H1 (cell line): Measurements from ENCODE around the gene SPIB. TPM values are rescaled to one million over a fixed set of nuclear protein-coding genes. Genes with fewer than 3 reads are reported as not detected.

Source experiments
- CTCF ChIA-PET: fragments of 300-600 bp; sonication (Branson Sonifier 250); formaldehyde crosslinking; loops from one replicate; lab custom pipeline; 2021; ENCODE audit not compliant: partially characterized antibody; lab: Charles Lee
- POLR2A ChIA-PET: fragments of 300-600 bp; sonication (Branson Sonifier 250); formaldehyde crosslinking; loops from one replicate; lab custom pipeline; 2021; ENCODE audit warnings: inconsistent platforms; ENCODE audit not compliant: partially characterized antibody; lab: Charles Lee
- DNase-seq, 2 experiments: peaks; one replicate each; pipeline versions ENCODE4 v3.0.0 to v3.0.0-alpha.2; 2010 to 2022; ENCODE audit warnings: low spot score in 2 of 2, low read depth in 1 of 2, mixed read lengths in 1 of 2
- FAIRE-seq: peaks from 2 replicates; lab custom pipeline; 2011; peaks lifted over from hg19 to GRCh38; lab: Jason Lieb, UNC
- H2AFZ ChIP-seq: 2 replicates; pipeline ENCODE4 v1.8.1; 2012; ENCODE audit warnings: low read length, inconsistent platforms
- H2AK5ac ChIP-seq: 2 replicates; pipeline ENCODE4 v1.6.1; 2013; ENCODE audit warnings: low read depth, low read length
- H2BK120ac ChIP-seq: replicated peaks from 2 replicates; pipeline ENCODE3; 2013; ENCODE audit warnings: low read depth, low read length, inconsistent platforms
- H2BK12ac ChIP-seq: 2 replicates; pipeline ENCODE4 v1.6.1; 2013; ENCODE audit warnings: low read depth, low read length
- H2BK15ac ChIP-seq: 2 replicates; pipeline ENCODE4 v1.6.1; 2013; ENCODE audit warnings: low read length
- H2BK20ac ChIP-seq: 2 replicates; pipeline ENCODE4 v1.6.1; 2013; ENCODE audit warnings: low read length
- H2BK5ac ChIP-seq: 2 replicates; pipeline ENCODE4 v1.6.1; 2013; ENCODE audit warnings: low read depth, low read length
- H3K14ac ChIP-seq: 2 replicates; pipeline ENCODE4 v1.6.1; 2013; ENCODE audit warnings: inconsistent platforms; ENCODE audit not compliant: insufficient read length
- H3K18ac ChIP-seq: 2 replicates; pipeline ENCODE4 v1.6.1; 2013; ENCODE audit warnings: low read length; ENCODE audit errors: extremely low read depth
- H3K23ac ChIP-seq: 2 replicates; pipeline ENCODE4 v1.6.1; 2013; ENCODE audit warnings: inconsistent platforms; ENCODE audit not compliant: insufficient read length
- H3K23me2 ChIP-seq: 2 replicates; pipeline ENCODE4 v1.6.1; 2013; ENCODE audit warnings: low read depth, low read length
- H3K27ac ChIP-seq: 2 replicates; pipeline ENCODE4 v1.6.1; 2011; ENCODE audit warnings: low read depth, low read length, inconsistent platforms
- H3K27me3 ChIP-seq, 4 experiments: replicated peaks in 1 of 4; 1 replicate in 1 of 4; 2 replicates in 3 of 4; pipeline versions ENCODE4 v1.6.1 to v1.8.1; 2011 to 2013; ENCODE audit warnings: low read length in 3 of 4, mild to moderate bottlenecking in 3 of 4, inconsistent platforms in 2 of 4, mixed read lengths in 2 of 4, moderate library complexity in 1 of 4; ENCODE audit not compliant: control insufficient read depth in 3 of 4, insufficient read depth in 3 of 4; ENCODE audit errors: extremely low read depth in 1 of 4
- H3K36me3 ChIP-seq, 4 experiments: 2 replicates each; pipeline versions ENCODE4 v1.6.1 to v1.8.1; 2011 to 2013; ENCODE audit warnings: mild to moderate bottlenecking in 4 of 4, low read length in 3 of 4, moderate library complexity in 2 of 4, control low read depth in 1 of 4, inconsistent platforms in 1 of 4; ENCODE audit not compliant: insufficient read depth in 4 of 4, control insufficient read depth in 2 of 4
- H3K4ac ChIP-seq: replicated peaks from 2 replicates; pipeline ENCODE3; 2013; ENCODE audit warnings: low read length, low read depth, mixed read lengths, inconsistent platforms; ENCODE audit not compliant: insufficient read length
- H3K4me1 ChIP-seq, 4 experiments: replicated peaks in 1 of 4; 1 replicate in 1 of 4; 2 replicates in 3 of 4; pipeline versions ENCODE4 v1.6.1 to v1.8.1; 2011 to 2013; ENCODE audit warnings: low read length in 3 of 4, inconsistent platforms in 2 of 4, mixed read lengths in 1 of 4; ENCODE audit not compliant: insufficient read depth in 4 of 4, control insufficient read depth in 3 of 4
- H3K4me2 ChIP-seq, 2 experiments: 2 replicates each; pipeline versions ENCODE4 v1.6.1 to v1.8.1; 2011 to 2013; ENCODE audit warnings: low read depth in 2 of 2, low read length in 2 of 2, control low read depth in 1 of 2, inconsistent platforms in 1 of 2, mild to moderate bottlenecking in 1 of 2; ENCODE audit not compliant: insufficient read depth in 1 of 2
- H3K4me3 ChIP-seq, 4 experiments: fragments of 200-600, 300-600 bp in 1 of 4; sonication (generic), shearing (Covaris generic), sonication (Bioruptor Twin) in 1 of 4; 2 replicates each; pipeline versions ENCODE4 v1.5.1 to v1.8.1; 2011 to 2016; ENCODE audit warnings: low read length in 4 of 4, low read depth in 3 of 4, control low read depth in 2 of 4, inconsistent platforms in 2 of 4, mild to moderate bottlenecking in 2 of 4, mixed read lengths in 1 of 4, moderate library complexity in 1 of 4; ENCODE audit not compliant: insufficient read depth in 2 of 4; ENCODE audit errors: extremely low read depth in 1 of 4
- H3K56ac ChIP-seq: replicated peaks from 2 replicates; pipeline ENCODE3; 2013; ENCODE audit warnings: low read depth, mild to moderate bottlenecking, mixed read lengths, low read length, inconsistent platforms; ENCODE audit not compliant: insufficient read length
- H3K79me1 ChIP-seq: 2 replicates; pipeline ENCODE4 v1.6.1; 2013; ENCODE audit warnings: low read depth, low read length, control low read depth
- H3K79me2 ChIP-seq, 2 experiments: 2 replicates each; pipeline versions ENCODE4 v1.6.1 to v1.8.1; 2012 to 2013; ENCODE audit warnings: low read length in 2 of 2, mild to moderate bottlenecking in 2 of 2, inconsistent platforms in 1 of 2; ENCODE audit not compliant: insufficient read depth in 2 of 2, control insufficient read depth in 1 of 2
- H3K9ac ChIP-seq, 4 experiments: replicated peaks in 1 of 4; 1 replicate in 1 of 4; 2 replicates in 3 of 4; pipeline versions ENCODE4 v1.6.1 to v1.8.1; 2011 to 2013; ENCODE audit warnings: low read depth in 3 of 4, low read length in 3 of 4, control low read depth in 2 of 4, mild to moderate bottlenecking in 2 of 4, moderate library complexity in 2 of 4, inconsistent platforms in 1 of 4; ENCODE audit errors: extremely low read depth in 1 of 4
- H3K9me3 ChIP-seq, 2 experiments: 2 replicates each; pipeline versions ENCODE4 v1.6.1 to v1.8.1; 2012 to 2013; ENCODE audit warnings: mild to moderate bottlenecking in 2 of 2, moderate library complexity in 2 of 2, control low read depth in 1 of 2, inconsistent platforms in 1 of 2, low read depth in 1 of 2, low read length in 1 of 2, mixed read lengths in 1 of 2; ENCODE audit not compliant: insufficient read depth in 2 of 2
- H4K20me1 ChIP-seq, 2 experiments: replicated peaks in 1 of 2; 2 replicates each; pipeline versions ENCODE3 to v1.8.1; 2011 to 2013; ENCODE audit warnings: inconsistent platforms in 2 of 2, low read length in 2 of 2, mild to moderate bottlenecking in 1 of 2; ENCODE audit not compliant: insufficient read depth in 2 of 2, control insufficient read depth in 1 of 2
- H4K5ac ChIP-seq: 2 replicates; pipeline ENCODE4 v1.6.1; 2013; ENCODE audit warnings: low read length, low read depth, mixed read lengths, inconsistent platforms; ENCODE audit not compliant: insufficient read length
- H4K8ac ChIP-seq: 2 replicates; pipeline ENCODE4 v1.8.0; 2013; ENCODE audit warnings: mild to moderate bottlenecking, moderate library complexity, low read length, inconsistent platforms; ENCODE audit not compliant: insufficient read depth; ENCODE audit errors: extremely low read depth
- H4K91ac ChIP-seq: replicated peaks from 2 replicates; pipeline ENCODE3; 2013; ENCODE audit warnings: low read length, mixed read lengths, inconsistent platforms; ENCODE audit not compliant: insufficient read length
- HDAC2 ChIP-seq, 2 experiments: fragments of 300-600 bp in 1 of 2; sonication (generic) in 1 of 2; IDR thresholded peaks; 2 replicates each; pipeline ENCODE4 v1.6.1; 2011 to 2012; ENCODE audit warnings: low read depth in 2 of 2, low read length in 2 of 2, mild to moderate bottlenecking in 2 of 2, moderate library complexity in 2 of 2, borderline replicate concordance in 1 of 2, inconsistent platforms in 1 of 2
- KDM1A ChIP-seq: fragments of 200-600, 300-600 bp; sonication (generic); IDR thresholded peaks from 2 replicates; pipeline ENCODE4 v1.7.1; 2016; ENCODE audit warnings: mild to moderate bottlenecking, low read length, borderline replicate concordance
- KDM4A ChIP-seq: IDR thresholded peaks from one replicate; pipeline ENCODE4 v1.7.1; 2012; ENCODE audit warnings: low read depth, mild to moderate bottlenecking, moderate library complexity, low read length, inconsistent platforms; ENCODE audit not compliant: severe bottlenecking
- PHF8 ChIP-seq: fragments of 200-600 bp; sonication (generic); conservative IDR thresholded peaks from 2 replicates; pipeline ENCODE4 v1.7.1; 2012; ENCODE audit warnings: low read depth, mild to moderate bottlenecking, inconsistent platforms, low read length, moderate library complexity
- POU5F1 ChIP-seq: IDR thresholded peaks from 2 replicates; pipeline ENCODE4 v1.6.1; 2011; ENCODE audit warnings: low read depth, mild to moderate bottlenecking, low read length, moderate library complexity
- WGBS, 2 experiments: shearing (Covaris generic) in 1 of 2; methylation state at CpG; one replicate each; pipeline versions ENCODE4 v1.1.6 to v1.1.7; 2013 to 2015; ENCODE audit warnings: low lambda C conversion rate in 2 of 2, mixed read lengths in 2 of 2, inconsistent platforms in 1 of 2, low coverage in 1 of 2, missing lambda C conversion rate in 1 of 2; ENCODE audit not compliant: insufficient replicate concordance in 2 of 2, insufficient coverage in 1 of 2, insufficient read length in 1 of 2; ENCODE audit errors: extremely low coverage in 1 of 2, missing lambda C conversion rate in 1 of 2; 5-methylcytosine and 5-hydroxymethylcytosine counted together
- polyA plus RNA-seq, 7 experiments: library from polyadenylated mRNA; depleted of rRNA in 3 of 7; stranded (reverse) in 5 of 7; unstranded in 2 of 7; fragments of >200 nt in 5 of 7; fragments of 200-250 nt in 2 of 7; gene quantifications; 1 replicate in 5 of 7; 2 replicates in 1 of 7; 4 replicates in 1 of 7; pipeline versions ENCODE4 v1.2.1 to v1.2.3, GENCODE V29; 2011 to 2013; ENCODE audit warnings: missing spikeins in 2 of 7, mixed read lengths in 2 of 7
- total RNA-seq: library from RNA; stranded (reverse); fragmentation: NEBNext Ultra II Directional; extraction: Animal tissue kit (Norgen Biotek cat#: 25700); gene quantifications from 2 replicates; pipeline ENCODE4 v1.2.1, GENCODE V29; 2021

Gene SPIB
- total and polyA plus RNA-seq, 2 of the 8 experiments (the other 6 are each of a cell fraction or from before 2014, with no cell fraction given) = 11.1 to 17.4 TPM

DNA sequence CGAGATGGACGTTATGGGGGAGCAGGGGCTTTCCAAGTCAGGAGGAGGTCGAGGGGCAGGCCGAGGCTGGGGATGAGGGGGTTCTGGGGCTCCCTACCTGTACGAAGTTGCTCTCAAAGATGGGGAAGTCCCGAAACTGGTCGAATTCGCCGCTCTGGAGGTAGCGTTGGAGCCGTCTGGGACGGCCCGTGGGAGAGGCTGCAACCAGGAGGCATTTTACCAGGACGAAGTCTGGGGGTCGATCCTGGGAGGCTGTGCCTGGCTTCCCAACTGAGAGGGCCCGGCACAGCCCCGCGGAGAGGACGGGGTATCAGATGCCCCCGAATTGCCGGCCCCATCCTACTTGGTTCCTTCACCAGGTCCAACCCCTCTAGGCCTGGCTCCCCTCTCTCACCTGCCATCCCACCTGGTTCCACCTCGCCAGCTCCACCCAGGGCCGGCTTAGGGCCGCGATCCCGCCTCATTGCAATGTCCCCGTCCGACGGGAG is 57.0 kb downstream of the SPIB start:
- Histone ChIP-seq H2AFZ (no peak overlapping the region; the same call in 1 of the 2 replicates), H3K9me3 (peaks cover 3 to 6% of the 10 kb centered on the region in 2 experiments; a peak in 3 of 4 replicates), H3K4me3 (peak overlapping the region in 2 of 4 experiments; percentile 79 to 92; a peak in 4 of 8 replicates), H4K91ac (peak overlapping the region; percentile 25), H3K4me2 (peak overlapping the region; percentile 19 to 59), H3K9ac (no peak overlapping the region), H4K20me1 (peaks cover 6 to 8% of the 10 kb centered on the region in 2 experiments), H3K56ac (no peak overlapping the region), H3K27me3 (no peaks in the 10 kb centered on the region; a peak in 1 of 7 replicates), H4K8ac (peak overlapping the region; percentile 95), H3K4me1 (no peaks in the 10 kb centered on the region), H3K36me3 (peaks cover 2 to 27% (median 7%) of the 10 kb centered on the region in 4 experiments; a peak in 5 of 8 replicates), H2BK120ac (no peak overlapping the region), H3K79me2 (peaks cover 4 to 16% of the 10 kb centered on the region in 2 experiments; a peak in 3 of 4 replicates), H3K79me1 (peaks cover 10% of the 10 kb centered on the region), H3K4ac (no peak overlapping the region), H2BK15ac (no peak overlapping the region), H3K27ac (no peak overlapping the region), H4K5ac (no peak overlapping the region), H3K23me2 (peaks cover 2% of the 10 kb centered on the region; the same call in 1 of the 2 replicates), H2BK5ac (no peak overlapping the region), H2AK5ac (no peak overlapping the region), H3K14ac (no peak overlapping the region), H3K18ac (no peak overlapping the region), H3K23ac (no peak overlapping the region), H2BK12ac (no peak overlapping the region), H2BK20ac (no peak overlapping the region)
- POLR2A ChIA-PET = interaction anchor here (0.6 to 2.7 kb wide), 6 partner anchors 10 to 51 kb away, joined by 3 to 12 read pairs (median 5); no protein-coding TSS in a partner anchor
- FAIRE-seq = no peak
- TF ChIP-seq PHF8 = no peak
- no peak for TF ChIP-seq HDAC2 (IDR thresholded peaks at IDR 0.05; ENCODE audit: borderline replicate concordance in 1 of 2, low read depth in 2 of 2, low read length in 2 of 2)
- no peak for TF ChIP-seq POU5F1
- TF ChIP-seq KDM4A = peak; percentile 35
- peak; percentile 10; the same call in 1 of the 2 replicates for TF ChIP-seq KDM1A
- CTCF ChIA-PET = interaction anchor here (1.1 to 3.8 kb wide), 4 partner anchors 9 to 446 kb away, joined by 3 to 21 read pairs (median 4); no protein-coding TSS in a partner anchor
- DNase-seq = no peak
- WGBS, 2 experiments = 77% methylated on average over 29 of the region's 29 CpGs; no CpG with 5 or more reads in 1 of the 2 experiments
